ENCODE results near the gene COL15A1.

COL15A1 gene

DNA sequence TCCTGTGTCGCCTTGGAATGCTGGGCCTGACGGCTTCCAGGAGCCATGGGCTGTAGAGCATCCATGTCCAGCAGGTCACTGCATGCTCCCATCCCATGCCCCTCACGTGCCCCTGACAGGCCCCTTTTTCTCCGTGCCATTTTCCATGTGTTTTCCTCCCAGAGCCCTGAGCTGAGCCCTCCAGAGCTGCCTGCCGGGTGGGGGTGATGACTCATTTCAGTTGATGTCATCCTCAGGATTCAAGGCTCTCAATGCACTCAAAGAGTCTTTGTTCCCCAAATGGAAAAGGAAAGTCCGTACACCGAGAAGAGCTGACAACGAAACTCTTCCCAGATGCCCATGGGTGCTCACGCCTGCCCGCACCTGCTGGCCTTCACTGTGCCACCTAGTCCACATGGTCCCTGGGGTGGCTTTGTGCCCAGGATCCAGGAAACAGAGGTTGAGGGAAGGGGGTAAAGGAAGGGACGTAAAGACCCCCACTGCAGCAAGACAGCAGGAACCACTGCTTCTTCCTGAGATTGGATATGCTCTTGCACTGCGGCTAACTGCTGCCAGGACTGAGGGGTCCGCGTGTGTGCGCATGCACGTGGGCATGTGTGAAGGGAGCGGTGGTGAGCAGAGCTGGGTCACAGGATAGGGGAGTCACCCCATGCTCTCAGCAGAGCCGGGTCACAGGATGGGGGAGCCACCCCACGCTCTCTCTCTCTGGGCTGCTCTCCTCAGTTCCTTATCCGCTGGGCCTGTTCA lies 27.6 kb downstream of the COL15A1 start:
- Histone ChIP-seq H3K4me2 (ENCODE audit: low read depth, low read length, poor library complexity, severe bottlenecking) (no peak overlapping the region), H2AFZ (ENCODE audit: low read length) (no peak overlapping the region)

GRCh38 chr9:98971915-98972223 lies 28.2 kb downstream of the COL15A1 start:
- no peak overlapping the region for H2AFZ ChIP-seq (ENCODE audit: low read length)
- no peak for TF ChIP-seq CTCF (conservative IDR thresholded peaks at IDR 0.05; ENCODE audit: low read length)
- no peak for TF ChIP-seq EZH2phosphoT487 (IDR thresholded peaks at IDR 0.05; ENCODE audit: borderline replicate concordance)
- H3K9me2 ChIP-seq (replicated peaks; ENCODE audit: low read depth, low read length) = no peaks in the 10 kb centered on the region
- H3K4me1 ChIP-seq (ENCODE audit: insufficient read depth, low read length, poor library complexity, severe bottlenecking) = no peaks in the 10 kb centered on the region
- H3K79me2 ChIP-seq (ENCODE audit: insufficient read depth, low read length) = no peaks in the 10 kb centered on the region
- H3K4me3 ChIP-seq (ENCODE audit: low read length, poor library complexity, severe bottlenecking) = no peak overlapping the region
- no peak overlapping the region for H3K9ac ChIP-seq (ENCODE audit: low read depth, low read length, poor library complexity, severe bottlenecking)
- no peak overlapping the region for H3K4me2 ChIP-seq (ENCODE audit: low read depth, low read length, poor library complexity, severe bottlenecking)
- no peaks in the 10 kb centered on the region for H3K9me3 ChIP-seq (ENCODE audit: insufficient read depth, low read depth, low read length)
- H3K36me3 ChIP-seq (ENCODE audit: insufficient read depth, low read length) = no peaks in the 10 kb centered on the region
- H3K27me3 ChIP-seq (ENCODE audit: insufficient read depth, low read length, poor library complexity, severe bottlenecking) = no peaks in the 10 kb centered on the region
- no peaks in the 10 kb centered on the region for H3F3A ChIP-seq (ENCODE audit: low read depth)
- no peaks in the 10 kb centered on the region for H4K20me1 ChIP-seq (ENCODE audit: insufficient read depth, low read length, poor library complexity, severe bottlenecking)

More for the DNA sequence above, 27.6 kb downstream of the COL15A1 start:
- no peak for TF ChIP-seq CTCF (conservative IDR thresholded peaks at IDR 0.05; ENCODE audit: low read length)
- TF ChIP-seq EZH2phosphoT487 (IDR thresholded peaks at IDR 0.05; ENCODE audit: borderline replicate concordance) = no peak
- Histone ChIP-seq H3K9me2 (replicated peaks; ENCODE audit: low read depth, low read length) (no peaks in the 10 kb centered on the region), H3K4me3 (ENCODE audit: low read length, poor library complexity, severe bottlenecking) (no peak overlapping the region), H3K36me3 (ENCODE audit: insufficient read depth, low read length) (no peaks in the 10 kb centered on the region), H3K9ac (ENCODE audit: low read depth, low read length, poor library complexity, severe bottlenecking) (no peak overlapping the region), H3F3A (ENCODE audit: low read depth) (no peaks in the 10 kb centered on the region), H3K4me1 (ENCODE audit: insufficient read depth, low read length, poor library complexity, severe bottlenecking) (no peaks in the 10 kb centered on the region), H3K79me2 (ENCODE audit: insufficient read depth, low read length) (no peaks in the 10 kb centered on the region), H4K20me1 (ENCODE audit: insufficient read depth, low read length, poor library complexity, severe bottlenecking) (no peaks in the 10 kb centered on the region), H3K27me3 (ENCODE audit: insufficient read depth, low read length, poor library complexity, severe bottlenecking) (no peaks in the 10 kb centered on the region), H3K9me3 (ENCODE audit: insufficient read depth, low read depth, low read length) (no peaks in the 10 kb centered on the region)

- no peak overlapping the region for H3K4me3 ChIP-seq (ENCODE audit: low read length, poor library complexity, severe bottlenecking)
- H3K4me1 ChIP-seq (ENCODE audit: insufficient read depth, low read length, poor library complexity, severe bottlenecking) = no peaks in the 10 kb centered on the region
- H3K9me2 ChIP-seq (replicated peaks; ENCODE audit: low read depth, low read length) = no peaks in the 10 kb centered on the region
- TF ChIP-seq EZH2phosphoT487 (IDR thresholded peaks at IDR 0.05; ENCODE audit: borderline replicate concordance) (no peak), CTCF (conservative IDR thresholded peaks at IDR 0.05; ENCODE audit: low read length) (no peak)
- no peak overlapping the region for H3K9ac ChIP-seq (ENCODE audit: low read depth, low read length, poor library complexity, severe bottlenecking)
- H2AFZ ChIP-seq (ENCODE audit: low read length) = no peak overlapping the region
- no peaks in the 10 kb centered on the region for H3F3A ChIP-seq (ENCODE audit: low read depth)
- H3K79me2 ChIP-seq (ENCODE audit: insufficient read depth, low read length) = no peaks in the 10 kb centered on the region
- H3K27me3 ChIP-seq (ENCODE audit: insufficient read depth, low read length, poor library complexity, severe bottlenecking) = no peaks in the 10 kb centered on the region
- H3K4me2 ChIP-seq (ENCODE audit: low read depth, low read length, poor library complexity, severe bottlenecking) = no peak overlapping the region
- no peaks in the 10 kb centered on the region for H3K36me3 ChIP-seq (ENCODE audit: insufficient read depth, low read length)
- no peaks in the 10 kb centered on the region for H3K9me3 ChIP-seq (ENCODE audit: insufficient read depth, low read depth, low read length)
- no peaks in the 10 kb centered on the region for H4K20me1 ChIP-seq (ENCODE audit: insufficient read depth, low read length, poor library complexity, severe bottlenecking)
Observed at GRCh38 chr9:98972716-98973115, 29.0 kb downstream of the COL15A1 start.
